ENCODE data around the gene LUZP1.

Gene LUZP1

DNA sequence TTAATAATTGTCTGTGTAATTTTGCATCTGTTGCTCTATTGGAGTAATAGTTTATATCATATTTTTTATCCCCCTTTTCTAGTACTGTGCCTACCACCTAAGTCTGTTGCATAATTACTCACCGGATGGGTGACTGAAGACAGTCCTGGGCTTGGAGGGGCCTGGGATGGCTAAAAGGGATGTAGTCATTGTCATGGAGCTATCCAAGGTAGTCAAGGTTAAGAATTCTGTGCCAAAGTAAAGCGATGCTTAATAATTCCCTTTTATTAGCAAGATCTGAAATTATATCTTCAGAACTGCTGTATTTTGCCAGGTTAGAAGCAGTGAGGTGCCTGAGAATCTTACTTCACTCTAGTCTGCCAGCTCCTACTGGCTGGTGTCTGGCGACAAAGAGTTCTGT, 87.8 kb downstream of the LUZP1 start:
- DNase-seq: no peak

DNA sequence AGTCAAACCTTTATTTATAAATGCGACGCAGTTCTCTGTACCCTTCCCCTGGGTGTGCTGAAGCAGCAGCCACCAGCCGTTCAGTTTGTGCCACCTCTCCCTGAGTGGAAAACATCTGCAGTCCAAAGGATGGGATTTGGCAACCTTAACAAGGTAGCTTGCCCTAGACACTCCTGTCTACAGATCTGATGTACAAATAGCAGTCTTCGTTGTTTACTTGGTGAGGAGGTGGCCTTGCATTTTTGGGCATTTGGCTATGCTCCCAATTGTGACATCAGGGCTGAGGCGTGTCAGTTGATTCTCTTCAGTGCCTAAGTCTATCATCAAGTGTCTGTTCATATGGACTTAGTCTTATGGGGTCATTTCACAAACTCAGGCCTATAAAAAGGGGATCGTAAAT, 89.6 kb downstream of the LUZP1 start:
- DNase-seq: no peak

GRCh38 chr1:23074012-23074411, 94.6 kb downstream of the LUZP1 start:
- no peak for DNase-seq

- DNase-seq: no peak
These were observed 99.0 kb downstream of the LUZP1 start for GRCh38 chr1:23069675-23070074.

- no peak for DNase-seq
These were observed 99.5 kb downstream of the LUZP1 start for GRCh38 chr1:23069149-23069548.

- no peak for DNase-seq
These were observed 102.6 kb downstream of the LUZP1 start for GRCh38 chr1:23066075-23066474.

- DNase-seq: no peak
These were observed 103.3 kb downstream of the LUZP1 start for GRCh38 chr1:23065385-23065784.

- no peak for DNase-seq
These were observed 106.4 kb downstream of the LUZP1 start for GRCh38 chr1:23062271-23062670.

GRCh38 chr1:23057301-23057700, 111.4 kb downstream of the LUZP1 start:
- DNase-seq: no peak

GRCh38 chr1:23051290-23051909, 117.3 kb downstream of the LUZP1 start:
- DNase-seq: no peak

DNA sequence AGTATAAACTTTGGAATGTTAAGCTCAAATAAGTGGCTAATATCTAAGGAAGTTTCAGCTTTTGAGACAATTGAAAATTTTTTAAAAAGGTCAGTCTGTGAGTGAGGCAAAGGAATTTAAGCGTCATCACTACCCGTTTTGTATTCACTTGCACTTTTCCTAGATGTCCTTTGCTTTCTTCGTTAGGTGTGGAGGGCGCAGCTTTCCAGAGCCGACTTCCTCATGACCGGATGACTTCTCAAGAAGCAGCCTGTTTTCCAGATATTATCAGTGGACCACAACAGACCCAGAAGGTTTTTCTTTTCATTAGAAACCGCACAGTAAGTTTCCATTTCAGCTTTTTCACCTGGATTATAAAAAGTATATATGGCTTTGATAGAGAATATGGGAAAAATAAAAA, 118.5 kb downstream of the LUZP1 start:
- DNase-seq: no peak

GRCh38 chr1:23044035-23044434, 124.6 kb downstream of the LUZP1 start:
- no peak for DNase-seq

DNA sequence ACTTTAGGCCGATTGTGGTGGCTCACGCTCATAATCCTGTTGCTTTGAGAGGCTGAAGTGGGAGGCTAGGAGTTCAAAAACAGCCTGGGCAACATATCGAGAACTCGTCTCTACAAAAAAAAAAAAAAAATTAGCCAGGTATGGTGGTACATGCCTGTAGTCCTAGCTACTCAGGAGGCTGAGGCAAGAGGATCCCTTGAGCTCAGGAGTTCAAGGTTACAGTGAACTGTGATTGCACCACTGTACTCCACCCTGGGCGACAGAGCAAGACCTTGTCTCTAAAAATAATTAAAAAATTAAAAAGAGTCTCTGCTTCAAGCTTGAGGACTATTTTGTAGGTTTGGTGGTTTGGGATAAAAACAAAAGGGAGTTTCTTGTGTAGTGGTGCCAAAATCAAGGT, 128.1 kb downstream of the LUZP1 start:
- DNase-seq: no peak

DNA sequence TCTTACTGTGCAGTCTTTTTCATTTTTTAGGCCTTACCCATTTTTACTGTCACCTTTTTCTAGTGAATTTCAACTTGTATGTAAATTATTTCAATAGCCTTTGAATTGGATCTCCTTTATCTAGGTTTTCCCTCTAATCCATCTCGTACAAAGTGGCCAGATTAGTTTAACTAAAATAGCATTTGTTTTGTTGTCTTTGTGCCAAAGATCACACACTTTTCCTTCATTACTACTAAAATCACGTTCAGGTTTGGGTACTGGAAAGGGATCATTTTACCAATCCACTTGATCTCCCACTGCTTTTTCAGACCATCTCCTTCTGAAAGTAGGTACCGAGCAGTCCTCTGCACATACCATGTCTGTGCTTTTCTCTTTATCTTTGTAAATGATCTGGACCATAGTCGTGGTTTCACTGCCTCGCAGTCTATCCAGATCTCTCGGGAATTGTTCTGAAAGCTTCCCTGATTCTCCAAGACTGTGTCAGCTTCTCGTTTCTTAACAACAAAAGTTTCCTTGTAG, 129.3 kb downstream of the LUZP1 start:
- DNase-seq: no peak

DNA sequence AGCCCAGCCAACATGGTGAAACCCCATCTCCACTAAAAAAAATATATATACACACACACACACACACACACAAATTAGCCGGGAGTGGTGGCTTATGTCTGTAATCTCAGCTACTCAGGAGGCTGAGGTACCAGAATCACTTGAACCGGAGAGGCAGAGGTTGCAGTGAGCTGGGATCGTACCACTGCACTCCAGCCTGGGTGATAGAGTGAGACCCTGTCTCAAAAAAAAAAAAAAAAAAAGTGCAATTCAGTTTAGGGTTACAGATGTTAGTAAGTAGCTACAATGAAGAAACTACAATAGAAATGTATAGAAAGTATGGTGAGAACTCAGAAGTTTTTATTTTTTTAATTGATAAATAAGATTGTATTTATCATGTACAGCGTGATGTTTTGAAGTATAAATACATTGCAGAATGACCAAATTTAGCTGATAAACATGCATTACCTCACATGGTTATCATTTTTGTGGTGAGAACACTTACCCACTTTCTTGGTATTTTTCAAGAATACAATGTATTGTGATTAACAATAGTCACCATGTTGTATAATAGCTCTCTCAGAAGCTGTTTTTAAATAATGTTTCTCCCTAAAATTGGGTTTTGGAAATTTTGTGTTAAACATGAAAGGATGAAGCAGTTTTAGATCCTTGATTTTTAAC, 131.4 kb downstream of the LUZP1 start:
- no peak for DNase-seq

DNA sequence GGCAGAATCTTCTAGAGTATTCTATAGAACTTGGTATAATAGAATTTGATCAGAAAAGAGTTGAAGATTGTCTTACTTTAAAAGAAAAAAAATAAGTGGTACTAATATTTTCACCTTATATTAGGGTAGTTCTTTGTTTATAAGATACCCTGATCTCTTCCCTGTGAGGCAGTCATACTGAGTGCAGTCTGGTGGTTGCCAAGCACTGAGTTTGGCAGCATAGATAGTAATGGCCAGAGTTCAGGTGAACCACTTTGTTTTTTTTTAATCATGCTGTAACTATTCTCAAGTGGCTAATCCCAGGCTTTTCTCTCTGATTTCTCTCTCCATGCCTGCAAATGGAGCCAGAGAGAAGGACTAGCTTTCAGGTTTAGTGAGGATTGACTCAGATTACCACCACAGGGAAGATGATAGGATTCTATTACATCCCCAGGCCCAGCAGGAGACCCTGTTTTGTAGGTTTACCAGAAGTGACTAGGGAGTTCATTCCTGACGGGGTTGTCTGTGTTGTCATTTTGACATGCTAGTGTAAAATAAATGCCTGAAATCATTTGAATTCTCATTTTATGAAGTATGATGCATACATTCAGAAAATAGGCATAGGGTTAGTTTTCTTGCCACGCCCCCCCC, 132.7 kb downstream of the LUZP1 start:
- no peak for DNase-seq
